ENCODE results near the gene ART5. TPM values are rescaled to one million over a fixed set of nuclear protein-coding genes. Genes with fewer than 3 reads are reported as not detected.

Gene ART5
- total and polyA plus RNA-seq, 9 of the 15 experiments (the other 6 are each of a cell fraction or from before 2014, with no cell fraction given), result 0.08 to 0.59 (median 0.33) TPM

- TF ChIP-seq RNF219 (CRISPR knock-in tag; IDR thresholded peaks at IDR 0.05) (no peak), DEAF1 (CRISPR knock-in tag; IDR thresholded peaks at IDR 0.05) (peak; percentile 38; the same call in 1 of the 2 replicates), ZBTB43 (CRISPR knock-in tag; IDR thresholded peaks at IDR 0.05) (no peak), RAD21 (CRISPR knock-in tag; conservative IDR thresholded peaks at IDR 0.05 in 1 of 2, IDR thresholded peaks at IDR 0.05 in 1 of 2) (peak; percentile 45 to 48), CSDE1 (IDR thresholded peaks at IDR 0.05) (no peak), REST (IDR thresholded peaks at IDR 0.05; ENCODE audit: borderline replicate concordance) (peak; percentile 54; the same call in 1 of the 2 replicates), REST (CRISPR knock-in tag; IDR thresholded peaks at IDR 0.05; ENCODE audit: low read depth) (no peak), CHD1 (IDR thresholded peaks at IDR 0.05; ENCODE audit: low read length) (no peak)
Observed at GRCh38 chr11:3665336-3666022, 23.7 kb upstream of the ART5 start (continued).
